Bone marrow (tissue), 2 donors: Measurements from ENCODE around the gene RDH5.
A peak's percentile ranks its signal among the peaks of the same experiment; 100 is the strongest.

Experiments
- DNase-seq, 2 donors: peaks; one replicate each; lab custom pipeline; 2025; lab: John Stamatoyannopoulos, UW

The RDH5 gene

DNA sequence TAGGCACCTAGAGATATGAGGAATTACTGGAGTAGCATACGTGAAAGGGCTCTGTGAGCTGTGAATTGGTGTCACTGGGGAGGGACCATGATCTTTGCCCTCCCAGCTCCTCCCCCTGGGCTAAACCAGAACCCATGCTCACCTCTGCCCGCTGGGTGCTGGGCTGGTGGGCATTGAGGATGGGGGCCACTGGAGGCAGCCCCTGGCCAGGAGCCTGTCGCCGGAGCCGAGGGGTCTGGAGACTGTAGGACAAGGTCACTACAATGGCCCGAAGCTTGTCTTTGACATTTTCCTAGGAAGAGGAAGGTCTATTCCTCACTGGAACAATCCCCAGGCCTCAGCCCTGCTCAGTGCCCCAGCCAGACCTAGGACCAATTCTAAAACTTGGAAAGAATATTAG is 24.1 kb upstream of the RDH5 start:
- DNase-seq = no peak

DNA sequence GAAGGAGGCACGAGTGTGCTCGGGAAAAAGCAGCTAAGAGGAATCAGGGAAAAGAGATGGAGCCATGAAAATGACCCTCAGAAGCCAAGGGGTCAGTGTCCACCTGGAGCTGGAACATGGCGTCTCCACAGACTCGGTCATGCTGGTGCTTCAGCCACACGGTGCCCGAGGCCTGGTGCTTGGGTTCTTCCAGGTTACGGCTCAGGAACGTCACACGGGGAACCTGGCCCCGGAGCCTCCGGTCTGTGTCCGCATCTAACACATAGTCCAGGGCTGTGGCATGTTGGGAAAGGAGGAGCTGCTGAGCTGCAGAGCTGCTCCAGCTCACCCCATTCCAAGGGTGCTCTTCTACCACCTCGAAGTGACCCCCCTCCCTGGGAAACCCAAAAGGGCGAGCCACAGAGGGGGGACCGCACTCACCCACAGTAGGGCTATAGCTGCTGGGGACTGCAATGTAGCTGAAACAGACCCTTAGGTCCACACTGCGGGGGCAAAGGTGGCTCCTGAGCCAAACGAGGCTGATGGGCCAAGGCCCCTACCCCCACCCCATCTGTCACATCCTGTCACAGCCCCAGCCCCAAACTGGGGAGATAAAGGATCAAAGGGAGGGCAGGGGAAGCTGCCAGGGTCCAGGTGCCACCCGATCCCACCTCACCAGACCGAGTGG is 23.3 kb upstream of the RDH5 start:
- no peak for DNase-seq

DNA sequence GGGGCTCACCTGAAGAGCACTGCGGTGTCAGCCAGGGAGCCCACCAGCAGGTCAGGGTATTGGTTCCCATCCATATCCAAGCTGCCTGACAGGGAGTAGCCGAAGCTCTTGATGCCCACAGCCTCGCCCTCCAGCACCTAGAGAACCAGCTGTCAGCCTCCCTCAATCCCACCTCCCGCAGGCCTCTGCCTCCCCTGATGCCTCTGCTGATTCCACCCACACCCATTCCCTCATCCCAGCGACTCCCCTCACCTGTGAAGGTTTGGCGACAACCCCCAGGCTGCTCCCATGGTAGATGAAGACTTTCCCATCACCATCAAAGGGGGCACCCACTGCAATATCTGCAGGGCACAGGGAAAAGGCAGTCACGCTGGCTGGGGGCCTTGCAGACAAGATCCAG is 22.5 kb upstream of the RDH5 start:
- no peak for DNase-seq

DNA sequence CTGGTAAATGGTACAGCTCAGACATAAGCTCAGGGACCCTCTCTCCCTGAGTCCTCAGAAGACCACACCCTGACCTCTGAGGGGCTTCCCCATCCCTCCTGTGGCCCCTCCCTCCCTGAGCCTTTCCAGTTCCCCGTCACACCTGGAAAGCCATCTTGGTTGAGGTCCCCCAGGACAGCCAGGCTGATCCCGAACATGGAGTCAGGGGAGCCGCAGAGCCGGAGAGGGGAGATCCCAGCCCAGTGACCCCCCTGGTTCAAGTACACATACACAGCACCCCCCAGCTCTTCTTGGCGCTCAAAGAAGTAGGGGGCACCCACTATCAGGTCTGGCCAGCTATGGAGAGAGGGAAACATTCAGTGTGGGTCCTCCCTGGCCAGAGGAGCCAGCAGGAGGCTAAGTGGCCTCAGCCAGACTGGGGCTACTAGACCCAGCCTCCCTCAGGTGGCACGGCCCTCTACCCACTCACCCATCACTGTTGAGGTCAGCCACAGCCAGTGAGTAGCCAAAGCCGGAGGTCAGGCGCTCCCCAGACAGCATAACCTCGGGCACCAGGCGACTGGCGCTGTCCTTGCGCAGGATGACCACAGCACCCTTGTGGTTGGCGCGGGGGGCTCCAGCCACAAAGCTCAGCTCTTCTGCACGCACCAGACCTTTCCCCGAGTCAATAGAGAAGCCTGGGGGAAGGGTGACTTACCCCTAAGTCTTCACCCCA is 21.8 kb upstream of the RDH5 start:
- DNase-seq = no peak

DNA sequence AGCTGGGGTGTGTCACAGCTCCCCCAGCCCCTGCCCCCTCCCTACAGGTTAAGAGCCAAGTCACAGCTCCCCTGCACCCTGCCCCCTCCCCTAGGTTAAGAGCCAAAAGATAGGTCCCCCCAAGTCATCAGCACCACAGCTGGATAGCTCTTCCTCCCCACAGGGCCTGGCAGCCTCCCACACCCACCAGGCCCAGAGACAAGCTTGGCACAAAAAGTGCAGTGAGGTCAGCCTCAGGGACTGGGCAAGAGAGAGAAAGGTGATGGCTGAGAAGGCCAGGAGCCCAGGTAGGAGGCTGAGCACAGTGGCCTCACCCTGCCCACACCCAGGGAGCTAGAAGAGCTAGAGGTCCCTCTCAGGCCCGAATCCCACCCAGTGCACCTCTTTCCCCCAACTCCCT is 21.2 kb upstream of the RDH5 start:
- DNase-seq = no peak

DNA sequence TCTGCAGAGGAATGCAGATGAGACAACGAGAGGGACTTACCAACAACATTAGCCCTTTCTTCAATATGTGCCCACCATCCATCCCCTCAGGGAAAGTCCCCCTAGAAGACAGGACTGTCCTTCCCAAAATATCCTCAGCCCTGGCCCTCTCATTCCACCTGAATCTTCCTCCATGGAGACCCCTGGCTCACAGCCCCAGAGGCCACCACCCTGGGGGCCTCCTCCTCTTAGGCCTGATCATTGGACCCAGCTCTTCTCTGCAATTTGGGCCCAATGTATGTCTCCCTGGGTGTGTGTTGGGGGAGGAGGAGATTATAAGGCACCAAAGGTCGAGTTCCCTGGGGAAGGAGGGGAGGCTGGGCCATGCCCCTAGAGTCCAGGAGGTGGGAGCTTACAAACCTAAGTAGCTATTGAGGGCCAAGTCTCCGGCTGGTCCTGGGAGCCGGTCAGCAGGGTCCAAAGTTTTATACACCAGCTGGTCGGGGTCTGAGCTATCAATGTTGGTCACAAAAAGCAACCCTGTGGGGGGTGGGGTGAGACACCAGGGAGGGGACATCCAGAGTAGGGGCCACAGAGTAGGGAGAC is 20.6 kb upstream of the RDH5 start:
- DNase-seq = no peak

DNA sequence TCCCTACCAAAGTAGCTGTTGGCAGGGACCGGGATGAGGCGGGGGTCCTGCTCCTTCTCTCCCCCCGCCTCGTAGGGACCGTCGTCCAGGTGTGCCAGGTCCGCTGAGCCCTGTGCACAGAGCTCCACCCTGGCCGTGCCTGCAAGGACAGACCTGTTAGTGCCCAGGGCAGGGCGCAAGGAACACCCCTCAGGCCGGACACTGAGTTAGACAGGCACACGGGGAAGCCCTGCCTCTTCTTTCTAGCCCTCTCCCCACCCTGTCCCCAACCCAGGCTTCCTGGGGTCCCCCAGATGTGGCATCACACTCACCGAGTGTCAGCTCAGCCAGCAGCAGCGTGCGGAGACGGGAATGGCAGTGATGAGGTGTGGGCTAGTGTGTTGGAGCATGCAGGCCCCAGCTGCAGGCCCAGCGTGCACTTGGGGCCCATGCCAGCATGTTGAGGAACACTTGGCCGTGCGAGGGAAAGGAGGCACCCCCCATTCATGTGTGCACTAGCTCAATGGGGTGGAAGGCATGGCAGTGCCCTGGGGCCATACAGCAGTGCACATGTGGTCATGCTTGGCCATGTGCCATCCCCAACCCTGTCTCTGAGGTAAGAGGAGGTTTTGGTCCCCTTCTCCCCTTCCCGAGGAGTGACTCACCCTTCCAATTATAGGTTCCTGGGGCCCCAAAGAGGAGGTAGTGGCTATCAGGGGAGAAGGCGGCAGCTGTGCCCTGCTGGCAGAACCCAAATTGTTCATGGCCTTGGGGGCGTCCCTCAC is 19.8 kb upstream of the RDH5 start:
- DNase-seq = no peak

DNA sequence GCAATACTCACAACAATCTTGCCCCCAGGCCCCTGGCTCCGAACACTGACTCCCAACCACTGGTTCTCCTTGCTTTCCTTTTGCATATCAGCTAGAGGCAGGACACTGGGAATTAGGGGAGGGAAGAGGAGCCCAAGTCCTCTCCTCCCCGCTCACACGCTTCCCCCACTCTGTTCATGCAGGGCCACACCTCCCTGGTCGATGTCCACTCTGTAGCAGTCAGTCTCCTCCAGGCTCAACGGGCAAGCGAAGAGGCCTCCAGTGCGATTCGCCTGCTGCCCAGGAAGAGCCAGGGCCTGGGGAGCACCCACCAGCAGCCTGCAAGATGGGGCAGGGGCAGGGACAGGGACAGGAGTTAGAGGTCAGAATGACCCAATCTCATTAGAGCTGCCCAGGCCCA is 17.3 kb upstream of the RDH5 start:
- DNase-seq = no peak

DNA sequence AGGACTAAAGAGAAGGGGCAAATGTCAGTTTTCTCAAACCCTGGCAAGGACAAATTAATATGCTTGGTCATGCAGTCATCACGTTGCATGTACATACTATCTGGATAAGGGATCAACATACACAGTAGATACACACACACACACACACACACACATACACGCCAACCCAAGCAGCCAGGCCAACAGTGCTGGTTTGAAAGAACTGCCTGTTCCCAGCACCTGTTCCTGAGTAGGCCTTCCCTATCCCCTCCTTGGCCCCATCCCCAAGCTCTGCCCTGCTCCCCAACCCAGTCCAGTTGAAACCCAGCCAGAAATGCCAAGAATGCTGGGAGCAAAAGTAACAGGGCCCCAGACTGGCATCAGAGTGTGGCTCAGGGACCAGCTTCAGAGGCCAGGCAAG is 16.9 kb upstream of the RDH5 start:
- DNase-seq = no peak

DNA sequence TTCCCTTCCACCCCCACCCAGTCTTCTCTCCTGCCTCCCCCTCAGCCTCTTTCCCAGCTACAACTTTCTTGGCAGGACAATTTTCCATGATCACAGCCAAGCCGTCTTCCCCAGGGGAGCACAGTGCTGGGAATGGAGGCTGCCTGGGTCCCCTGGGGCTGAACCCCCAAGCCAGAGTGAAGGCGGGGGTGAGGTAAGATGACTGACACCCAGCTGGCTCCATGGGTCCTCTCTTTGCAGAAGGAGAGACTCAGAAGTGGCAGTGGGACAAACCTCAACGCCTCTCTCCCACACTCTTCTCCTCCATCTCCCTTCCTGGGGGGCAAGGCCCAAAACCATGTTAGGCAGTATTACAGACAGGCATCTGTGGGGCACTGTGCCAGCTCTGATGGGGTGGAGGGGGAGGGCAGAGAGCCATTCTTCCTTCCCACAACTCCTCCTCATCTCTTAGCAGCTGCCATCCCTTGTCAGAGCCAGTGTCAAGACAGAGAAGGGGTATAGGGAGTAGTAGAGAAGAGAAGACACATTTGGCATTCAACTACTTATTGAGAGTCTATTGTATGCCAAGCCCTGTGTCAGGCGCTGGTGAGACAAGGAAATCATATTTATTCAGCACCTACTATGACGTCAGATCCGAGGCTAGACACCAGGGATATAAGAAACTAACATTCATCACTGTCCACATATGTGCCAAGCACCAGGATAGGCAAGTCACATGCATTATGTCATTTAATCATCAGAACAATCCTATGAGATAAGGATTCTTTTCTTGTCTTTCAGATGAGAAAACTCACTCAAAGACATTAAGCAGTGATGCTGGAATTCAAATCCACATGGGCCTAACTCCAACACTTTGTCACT is 16.1 kb upstream of the RDH5 start:
- no peak for DNase-seq

DNA sequence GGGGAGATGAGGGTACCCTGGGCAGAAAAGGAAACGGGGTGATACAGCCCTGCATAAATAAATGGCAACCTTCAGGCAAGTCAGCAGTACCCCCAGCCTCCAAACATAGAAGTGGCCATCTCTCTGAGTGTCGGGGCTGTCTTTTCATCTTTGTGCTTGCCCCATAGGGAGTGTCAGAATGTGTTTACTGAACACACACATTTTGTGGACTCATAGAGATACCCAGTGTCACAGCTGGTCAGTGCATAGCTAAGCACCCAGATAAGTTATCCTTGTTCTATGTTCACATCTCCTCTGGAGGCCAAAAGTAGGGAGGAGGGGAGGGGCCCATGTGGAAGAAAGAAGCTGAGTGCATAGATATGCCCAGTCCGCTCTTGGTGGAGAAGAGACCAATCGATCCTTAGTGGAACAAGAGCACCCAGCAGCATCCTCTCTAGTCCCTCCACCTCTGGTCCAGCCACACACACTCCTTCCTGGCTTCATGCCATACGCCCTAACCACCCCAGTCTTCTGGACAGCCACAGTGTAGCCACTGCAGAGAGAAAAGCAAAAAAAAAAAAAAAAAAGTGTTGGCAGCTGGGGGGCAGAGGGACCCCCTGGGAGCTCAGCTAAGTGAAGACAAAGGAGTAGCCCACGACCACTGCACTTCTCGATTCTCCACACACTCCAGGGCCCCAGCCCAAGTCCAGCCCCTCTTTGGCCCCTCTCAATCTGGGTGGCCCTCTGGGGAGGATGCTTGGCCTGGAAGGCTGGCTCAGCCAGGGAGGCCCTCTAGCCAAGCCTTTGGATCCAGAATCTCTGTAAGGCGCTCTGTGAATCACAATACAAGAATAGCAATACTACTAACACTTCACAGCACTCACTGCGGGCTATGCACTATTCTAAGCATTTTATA is 15.1 kb upstream of the RDH5 start:
- no peak for DNase-seq

DNA sequence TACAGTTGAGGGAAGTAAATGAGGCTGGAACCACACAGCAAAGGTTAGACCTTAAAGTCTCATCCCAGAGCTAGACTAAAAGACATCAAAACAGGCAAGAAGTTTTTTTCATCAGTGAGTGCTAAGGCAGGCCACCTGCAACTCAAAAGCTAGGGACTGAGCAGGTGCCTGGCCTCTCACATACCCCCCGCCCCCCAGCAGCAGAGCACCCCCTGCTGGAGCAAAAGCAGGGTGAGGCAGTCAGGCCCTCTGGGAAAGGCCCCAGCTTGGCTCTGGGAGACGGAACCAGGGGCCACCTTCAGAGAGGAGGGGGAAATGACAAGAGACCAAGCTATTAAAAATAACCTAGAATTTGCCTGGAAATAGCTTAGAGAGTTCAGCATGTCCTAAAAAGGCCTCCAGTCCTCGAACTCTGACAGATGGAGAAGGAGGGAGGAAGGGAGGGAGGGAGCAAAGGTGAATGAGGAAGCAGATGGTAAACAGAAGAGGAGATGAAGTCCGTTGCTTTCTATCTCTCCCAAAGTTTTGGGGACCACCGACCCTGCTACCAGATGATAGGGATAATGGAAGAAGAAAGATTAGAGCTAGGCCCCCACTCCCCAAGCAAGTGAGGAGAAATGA is 14.3 kb upstream of the RDH5 start:
- DNase-seq = no peak

DNA sequence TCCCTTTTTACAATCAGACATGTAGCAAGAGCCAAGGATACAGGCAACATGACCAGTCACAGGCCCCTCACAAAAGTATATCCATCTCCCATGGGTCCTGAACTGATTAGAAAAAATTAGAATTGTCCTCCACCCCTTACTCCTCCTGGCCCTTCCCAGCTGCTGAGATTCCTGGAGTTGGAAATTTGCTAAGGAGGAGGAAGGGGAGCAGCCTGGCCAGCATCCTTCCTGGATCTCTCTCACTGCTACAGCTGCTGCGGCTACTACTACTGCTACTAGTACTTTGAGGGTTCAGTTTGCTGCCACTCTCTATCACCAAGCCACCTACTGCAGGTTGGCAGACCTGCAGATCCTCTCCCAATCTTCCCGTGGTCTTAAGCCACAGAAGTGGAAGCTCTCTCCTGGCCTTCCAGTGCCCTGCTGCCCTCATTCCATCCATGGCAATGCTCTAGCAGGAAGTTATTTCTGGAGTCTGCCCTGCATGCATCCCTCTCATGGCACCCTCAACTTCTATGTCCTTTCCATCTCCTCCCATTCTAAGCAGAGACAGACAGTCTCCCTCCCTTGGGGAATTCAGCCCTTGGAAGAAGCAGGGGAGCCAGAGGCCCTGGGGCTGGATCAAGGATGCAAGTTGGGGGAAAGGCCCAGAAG is 13.5 kb upstream of the RDH5 start:
- DNase-seq = no peak

DNA sequence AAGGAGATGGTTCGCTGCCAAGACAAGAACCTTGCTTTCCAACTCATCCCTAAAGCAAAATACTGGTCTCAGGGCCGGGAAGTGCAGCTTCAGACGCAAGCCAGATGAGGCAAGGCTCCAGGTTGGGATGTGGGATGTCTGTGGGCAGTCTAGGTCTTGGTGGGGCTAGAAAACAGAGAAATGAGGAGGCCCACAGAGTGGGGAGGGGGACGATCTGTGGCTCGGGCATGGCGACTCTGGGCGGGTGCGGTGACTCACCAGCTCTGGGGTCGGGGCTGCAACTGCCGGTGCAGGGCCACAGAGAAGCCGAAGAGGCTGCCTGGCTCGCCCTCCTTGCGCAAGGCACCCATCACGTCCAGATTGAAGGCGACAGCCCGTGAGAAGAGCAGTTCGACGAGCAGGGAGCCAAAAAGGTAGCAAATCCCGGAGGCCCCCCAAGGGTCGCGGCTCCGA is 12.9 kb upstream of the RDH5 start:
- DNase-seq = peak in 1 of 2 donors; percentile 24

DNA sequence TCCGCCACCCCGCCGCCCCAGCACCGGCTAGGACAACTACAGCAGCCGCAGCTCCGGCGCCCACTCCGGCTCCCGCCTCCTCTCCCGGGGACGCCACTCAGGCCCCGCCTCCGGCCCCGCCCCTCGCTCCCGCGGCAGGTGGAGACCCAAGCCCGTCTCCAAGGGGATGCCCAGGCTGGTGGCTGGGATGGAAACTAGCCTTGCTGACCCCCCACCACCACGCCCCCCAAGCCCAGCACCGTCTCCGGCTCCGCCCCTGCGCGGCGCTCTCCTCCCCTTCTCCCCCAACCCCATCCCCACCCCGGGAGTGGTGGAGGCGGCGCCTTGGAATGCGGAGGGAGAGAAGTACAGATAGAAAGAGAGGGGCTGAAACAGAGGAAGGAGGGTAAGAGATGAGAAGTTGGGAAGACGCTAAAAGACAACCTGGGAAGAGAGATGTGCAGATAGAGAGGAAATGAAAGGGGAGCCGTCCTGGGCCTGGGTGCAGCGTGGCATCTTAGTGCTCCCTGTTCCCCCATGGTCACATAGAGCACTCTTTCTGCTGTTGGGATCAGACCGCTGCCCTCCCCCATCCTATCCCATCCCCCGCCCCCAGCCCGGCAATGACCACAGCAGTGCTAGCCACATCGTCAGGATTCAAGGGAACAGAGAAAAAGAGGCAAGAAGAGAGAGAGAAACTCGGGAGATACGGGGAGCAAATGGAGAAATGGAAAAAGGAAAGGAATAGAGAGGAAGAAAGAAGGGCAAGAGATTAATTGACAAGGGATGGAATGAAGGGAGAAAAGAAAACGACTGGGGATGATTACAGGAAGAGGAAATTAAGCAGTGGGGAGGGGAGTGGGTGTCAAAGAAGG is 12.1 kb upstream of the RDH5 start, which contains the start of gene ITGA7:
TSS of gene ITGA7 (minus strand) at position 64 of the 854 bp plus-strand sequence. CDS start 222 bp downstream, outside the sequence.
- DNase-seq = no peak

DNA sequence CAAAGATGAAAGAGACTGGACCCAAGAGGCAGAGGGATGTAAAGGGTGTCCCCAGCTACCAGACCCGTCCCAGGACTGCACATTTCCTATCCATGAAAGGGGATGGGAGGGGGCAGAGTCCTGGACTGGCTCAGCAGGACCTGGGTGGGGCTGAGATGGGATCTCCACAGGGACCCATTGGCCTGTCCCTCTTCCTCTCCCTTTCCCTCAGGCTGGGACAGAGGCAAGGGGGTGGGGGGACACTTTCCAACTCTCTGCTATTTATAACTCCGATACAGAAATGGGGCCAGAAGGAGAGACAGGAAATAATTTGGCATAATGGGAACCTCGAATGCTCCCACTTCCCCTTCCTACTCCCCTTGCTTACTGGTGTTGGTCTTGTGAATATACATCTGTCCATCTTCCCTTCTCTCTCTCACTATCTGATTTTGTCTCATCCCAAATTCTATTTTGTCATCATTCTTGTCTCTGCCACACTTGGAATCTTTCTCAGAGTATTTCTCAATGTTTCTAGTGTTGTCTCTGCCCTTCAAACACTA is 11.4 kb upstream of the RDH5 start:
- no peak for DNase-seq

DNA sequence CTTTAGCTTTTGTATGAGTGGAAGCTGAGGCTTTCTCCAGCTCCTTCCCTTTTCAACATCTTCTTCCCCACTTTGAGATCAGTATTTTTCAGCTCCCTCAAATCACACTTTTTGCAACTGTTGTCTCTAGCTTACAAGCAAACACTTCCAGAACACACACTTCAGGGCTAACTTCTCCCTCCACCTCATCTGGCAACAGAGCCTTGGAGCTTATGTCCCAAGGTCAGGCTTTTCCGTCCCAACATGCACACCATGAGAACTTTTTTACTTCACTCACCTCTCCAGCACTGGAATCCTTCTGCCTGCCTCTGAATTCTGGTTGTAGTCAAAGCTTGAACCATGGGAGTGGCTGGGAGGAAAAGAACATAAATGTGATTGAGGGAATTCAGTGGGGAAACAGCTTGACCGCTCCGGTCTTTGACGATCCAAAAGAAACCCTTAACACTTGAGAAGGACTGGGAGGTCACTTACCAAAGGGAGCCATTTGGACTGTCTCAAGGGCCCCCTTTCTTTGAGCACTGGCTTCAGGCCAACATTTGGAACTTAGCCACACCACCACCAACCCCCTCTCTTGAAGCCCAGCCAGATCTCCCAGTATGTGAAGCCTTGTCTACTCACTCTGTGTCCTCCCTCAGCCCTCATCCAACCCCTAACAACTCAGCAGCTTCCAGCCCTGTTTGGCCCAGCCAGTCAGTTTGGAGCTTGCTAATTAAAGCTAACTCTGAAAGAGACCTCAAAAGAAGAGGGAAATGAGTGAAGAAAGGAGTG is 8.2 kb upstream of the RDH5 start:
- DNase-seq = no peak
